GM18520 (cell line): ENCODE data around the gene RYR2.
"Not testable (repeated sequence)": the region's sequence is repeated elsewhere in the genome, so short reads cannot be mapped to it uniquely, and the experiment has no call there.

ENCODE experiments used
- ATAC-seq: cut with Tn5 transposase; IDR thresholded peaks from one replicate; pipeline ENCODE4 v1.9.1; 2021; ENCODE audit not compliant: unreplicated experiment

RYR2 gene

DNA sequence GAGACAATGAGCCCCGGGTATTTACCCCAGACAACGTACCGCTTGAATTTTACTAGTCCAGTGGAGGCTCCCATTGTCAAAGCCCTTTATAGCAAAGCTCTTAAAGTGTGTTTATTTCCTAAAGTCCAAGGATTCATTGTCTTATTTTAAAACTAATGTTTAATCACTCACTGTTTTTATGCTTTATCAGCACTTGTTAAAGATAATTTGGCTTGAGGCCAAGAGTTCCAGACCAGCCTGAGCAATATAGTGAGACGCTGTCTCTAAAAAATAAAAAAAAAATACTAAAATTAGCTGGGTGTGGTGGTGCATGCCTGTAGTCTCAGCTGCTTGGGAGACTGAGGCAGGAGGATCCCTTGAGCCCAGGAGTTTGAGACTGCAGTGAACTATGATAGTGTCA lies 202.8 kb downstream of the RYR2 start:
- no peak for ATAC-seq

DNA sequence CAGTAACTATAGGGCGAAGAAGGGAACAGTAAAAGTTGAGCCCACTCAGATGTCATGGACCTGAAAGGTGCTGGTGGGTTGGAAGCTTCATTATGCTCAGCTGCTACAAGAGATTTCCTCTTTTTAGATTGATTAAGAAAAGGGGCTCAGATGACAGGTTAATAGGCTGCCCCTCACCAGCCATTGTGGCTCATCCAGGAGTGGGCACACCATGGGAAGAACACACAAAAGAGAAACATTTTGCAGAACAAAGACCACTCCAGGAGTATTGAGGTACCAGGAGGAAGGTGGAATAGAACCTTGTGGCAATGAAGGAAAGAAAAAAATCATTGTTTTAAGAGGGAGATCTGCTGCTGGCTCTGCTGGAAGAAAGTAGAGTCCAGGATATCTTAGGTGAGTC lies 205.5 kb downstream of the RYR2 start:
- no peak for ATAC-seq

DNA sequence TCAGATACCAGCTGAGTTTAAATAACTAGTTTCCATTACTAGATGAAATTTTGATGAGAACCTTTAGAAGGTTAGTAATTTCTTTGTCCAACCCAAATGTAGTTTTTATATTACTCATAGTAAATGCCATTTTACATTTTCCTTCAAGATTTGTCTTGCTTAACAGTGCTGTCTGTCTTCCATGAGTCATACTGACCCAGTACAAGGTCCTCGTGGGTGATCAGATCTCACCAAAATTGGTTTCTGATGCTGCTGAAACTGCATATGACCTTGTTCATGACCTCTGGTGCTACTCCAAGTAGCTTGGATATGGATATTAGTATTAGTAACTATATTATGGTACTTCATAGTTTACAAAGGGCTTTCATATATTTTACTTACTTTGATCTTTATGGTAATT lies 207.1 kb downstream of the RYR2 start:
- no peak for ATAC-seq

DNA sequence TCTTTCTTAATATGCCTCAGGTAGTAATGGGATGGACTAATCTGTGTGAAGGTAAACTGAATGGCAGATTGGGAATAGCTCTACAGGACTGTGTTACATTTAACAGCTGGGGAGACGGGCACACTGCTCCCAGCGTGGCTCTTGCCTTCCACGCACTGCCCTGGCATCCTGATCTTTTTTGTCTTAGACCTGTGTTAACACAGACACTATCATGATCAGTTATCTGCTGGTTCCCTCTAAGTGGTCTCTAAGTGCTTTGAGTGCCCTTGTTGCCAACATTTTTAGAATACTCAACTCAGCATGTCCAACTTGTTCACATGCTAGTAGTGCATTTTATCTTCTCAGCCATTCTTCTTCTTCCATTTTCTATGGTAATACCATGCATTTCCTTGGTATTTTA lies 208.1 kb downstream of the RYR2 start:
- ATAC-seq: no peak

DNA sequence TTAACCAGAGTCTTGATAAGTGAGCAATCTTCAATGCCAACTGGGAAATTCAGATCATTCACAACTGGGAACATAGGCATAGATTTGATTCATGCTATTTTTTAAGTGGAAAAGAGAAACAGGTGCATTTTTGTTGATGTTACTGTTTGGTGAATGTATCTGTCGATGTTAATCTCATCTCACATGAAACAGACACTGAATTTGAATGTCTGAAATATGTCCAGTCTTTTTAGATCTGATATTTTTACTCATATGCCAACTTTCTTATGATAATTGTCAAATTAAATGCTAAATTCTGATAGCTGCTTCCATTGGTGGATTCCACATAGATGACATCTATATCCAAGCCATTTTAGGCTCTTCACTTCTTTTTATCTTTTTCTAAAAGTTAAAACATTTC lies 213.1 kb downstream of the RYR2 start:
- no peak for ATAC-seq

DNA sequence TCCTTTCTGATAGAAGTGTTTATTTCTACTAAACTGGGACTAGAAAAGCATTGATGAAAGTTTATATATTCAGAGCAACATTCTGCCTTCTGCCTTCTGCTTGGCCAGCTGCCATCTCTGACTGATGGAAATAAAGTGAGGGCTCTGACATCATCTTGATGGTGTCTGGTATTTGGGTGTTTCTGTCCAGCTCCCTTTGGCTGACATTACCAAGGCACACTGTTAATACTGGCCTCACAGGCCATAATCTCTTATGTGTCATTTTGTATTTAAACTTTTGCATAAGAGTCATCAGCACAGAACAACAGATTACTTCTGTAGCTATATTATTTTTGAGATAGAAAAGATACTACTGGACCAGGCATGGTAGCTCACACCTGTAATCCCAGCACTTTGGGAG lies 216.9 kb downstream of the RYR2 start:
- ATAC-seq: no peak

DNA sequence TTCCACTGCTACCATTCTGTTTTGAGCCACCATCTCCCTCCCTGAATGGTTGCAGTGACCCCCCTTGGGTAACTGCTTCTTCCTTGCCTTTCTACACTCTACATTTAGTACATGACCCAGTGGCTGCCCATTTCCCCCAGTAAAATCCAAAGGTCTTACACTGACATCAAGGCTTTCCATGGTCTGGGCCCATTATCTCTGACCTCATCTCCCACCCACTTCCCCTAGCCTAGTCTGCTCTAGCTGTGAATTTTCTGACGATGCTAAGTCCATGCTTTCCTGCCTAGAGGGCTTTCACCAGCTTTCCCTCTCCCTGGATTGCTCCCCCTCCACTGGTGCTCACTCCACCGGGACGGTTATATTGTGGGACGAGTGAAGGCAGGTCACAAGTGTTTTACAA lies 219.2 kb downstream of the RYR2 start:
- no peak for ATAC-seq

DNA sequence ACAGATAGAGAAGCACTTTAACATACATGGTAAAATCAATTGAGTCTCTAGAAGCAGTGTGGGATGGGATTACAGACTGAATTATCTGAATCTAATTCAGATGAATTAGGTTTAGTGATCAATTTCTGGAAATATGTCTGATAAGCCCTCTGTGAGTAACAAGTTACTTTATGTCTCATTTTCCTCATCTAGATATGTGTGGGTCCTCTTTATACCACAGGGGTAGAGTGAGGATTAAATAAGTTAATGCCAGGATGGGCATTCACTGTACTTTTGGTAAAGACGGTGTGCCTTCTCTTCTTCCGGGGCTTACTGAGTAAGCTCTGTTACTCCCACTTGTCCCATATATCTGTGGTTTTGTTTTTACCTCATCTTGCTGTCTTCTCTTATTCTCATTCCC lies 225.8 kb downstream of the RYR2 start:
- ATAC-seq: no peak

DNA sequence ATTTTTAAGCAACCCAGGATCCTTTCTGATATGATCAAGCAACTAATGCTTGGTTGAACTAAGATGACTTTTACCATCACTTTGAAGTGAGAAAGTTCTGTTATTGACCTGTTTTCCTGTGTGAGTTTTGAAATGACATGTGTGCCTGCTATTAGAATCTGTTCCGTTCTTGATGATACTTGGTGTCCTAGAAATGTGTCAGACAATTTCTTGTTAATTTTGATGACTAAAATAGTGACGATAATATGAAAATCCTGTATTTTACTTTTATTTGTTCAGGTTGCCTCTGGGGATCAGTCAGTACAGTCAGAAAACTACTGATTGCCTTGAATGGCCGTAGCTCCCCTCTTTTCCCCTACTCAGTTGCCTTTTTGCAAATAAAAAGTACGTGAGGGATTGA lies 228.0 kb downstream of the RYR2 start:
- peak; percentile 89 for ATAC-seq

DNA sequence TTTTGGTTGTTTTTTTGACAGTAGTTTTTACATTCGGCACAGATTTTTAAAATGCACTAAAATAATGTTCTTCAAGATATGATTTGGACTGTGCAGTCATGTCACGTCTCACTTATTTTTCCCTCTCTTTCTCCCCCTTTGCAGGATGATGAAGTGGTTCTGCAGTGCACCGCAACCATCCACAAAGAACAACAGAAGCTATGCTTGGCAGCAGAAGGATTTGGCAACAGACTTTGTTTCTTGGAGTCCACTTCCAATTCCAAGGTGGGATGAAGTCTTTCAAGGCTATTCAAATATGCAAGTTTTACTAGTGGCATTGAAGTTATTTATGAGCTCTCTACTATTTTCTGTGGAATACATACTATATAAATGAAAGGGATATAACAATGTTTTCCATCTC lies 228.4 kb downstream of the RYR2 start:
- ATAC-seq: no peak

DNA sequence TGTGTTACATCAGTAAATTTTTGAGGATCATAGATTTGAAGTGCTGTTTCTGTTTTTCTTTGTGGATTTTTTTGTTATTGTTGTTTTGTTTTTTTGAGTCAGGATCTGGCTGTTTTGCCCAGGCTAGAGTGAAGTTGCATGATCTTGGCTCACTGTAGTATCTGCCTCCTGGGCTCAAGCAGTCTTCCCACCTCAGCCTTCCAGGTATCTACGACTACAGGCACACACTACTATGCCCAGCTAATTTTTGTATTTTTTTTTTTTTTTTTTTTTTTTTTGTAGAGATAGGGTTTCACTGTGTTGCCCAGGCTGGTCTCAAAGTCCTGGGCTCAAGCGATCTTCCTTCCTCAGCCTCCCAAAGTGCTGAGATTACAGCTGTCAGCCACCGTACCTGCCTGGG lies 236.0 kb downstream of the RYR2 start:
- not testable (repeated sequence) for ATAC-seq

DNA sequence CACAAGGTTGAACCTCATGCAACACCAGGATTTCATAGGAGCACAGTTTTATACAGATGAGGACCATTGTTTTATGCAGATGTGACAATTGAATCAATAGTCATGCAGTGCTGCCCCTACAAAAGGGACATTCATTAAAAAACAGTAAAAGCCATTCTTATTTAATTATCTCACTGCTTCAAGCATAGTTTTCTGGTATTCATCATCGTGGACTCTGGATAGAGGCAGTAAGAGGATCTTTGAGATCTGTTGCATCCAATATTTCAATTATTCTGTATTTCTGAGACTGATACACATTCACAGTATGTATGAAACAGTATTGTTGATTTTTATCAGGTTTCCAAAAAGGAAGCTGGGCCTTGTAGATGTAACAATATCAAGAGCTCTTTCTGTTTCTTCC lies 237.6 kb downstream of the RYR2 start:
- no peak for ATAC-seq

DNA sequence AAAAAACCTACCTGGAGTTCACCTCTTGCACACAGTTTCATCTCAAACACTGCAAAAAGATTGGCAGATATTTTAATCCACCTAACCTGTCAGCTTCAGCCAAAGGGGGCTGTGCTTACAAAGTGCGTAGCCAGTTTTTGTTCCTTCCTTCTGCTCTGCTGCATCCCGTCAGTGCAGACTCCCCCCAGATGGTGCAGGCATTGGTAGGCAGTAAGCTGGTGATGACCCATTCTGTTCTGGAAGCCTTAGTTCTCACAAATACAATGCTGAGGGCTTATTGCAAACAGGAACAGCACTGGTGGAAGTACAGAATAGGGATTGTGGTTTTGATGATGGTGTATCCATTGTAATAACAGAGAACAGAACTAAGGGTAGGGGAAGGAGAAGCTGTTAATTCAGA lies 239.5 kb downstream of the RYR2 start:
- no peak for ATAC-seq

DNA sequence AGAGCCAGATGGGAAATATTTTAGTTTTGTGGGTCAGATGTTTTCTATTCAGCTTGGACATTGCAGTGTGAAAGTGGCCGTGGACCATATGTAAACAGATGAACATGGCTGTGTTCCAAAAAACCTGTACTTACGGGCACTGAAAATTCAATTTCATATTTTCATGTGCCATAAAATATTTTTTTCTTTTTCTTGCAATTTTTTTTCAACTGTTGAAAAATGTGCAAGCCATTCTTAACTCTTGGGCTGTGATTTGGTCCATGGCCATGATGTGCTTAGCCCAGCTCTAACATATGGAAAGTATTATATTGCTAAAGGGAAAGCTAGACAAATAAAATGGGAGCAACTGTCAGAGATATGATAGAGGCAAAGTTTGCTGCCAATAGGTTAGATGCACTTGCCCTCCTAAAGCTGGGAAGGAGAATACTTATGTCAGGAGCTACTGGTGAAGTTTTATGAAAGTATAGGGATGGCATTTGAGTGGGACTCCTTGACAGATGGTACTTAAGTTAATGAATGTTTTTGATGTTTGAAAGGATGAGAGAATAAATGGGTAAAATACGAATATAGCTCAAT lies 240.3 kb downstream of the RYR2 start:
- no peak for ATAC-seq

DNA sequence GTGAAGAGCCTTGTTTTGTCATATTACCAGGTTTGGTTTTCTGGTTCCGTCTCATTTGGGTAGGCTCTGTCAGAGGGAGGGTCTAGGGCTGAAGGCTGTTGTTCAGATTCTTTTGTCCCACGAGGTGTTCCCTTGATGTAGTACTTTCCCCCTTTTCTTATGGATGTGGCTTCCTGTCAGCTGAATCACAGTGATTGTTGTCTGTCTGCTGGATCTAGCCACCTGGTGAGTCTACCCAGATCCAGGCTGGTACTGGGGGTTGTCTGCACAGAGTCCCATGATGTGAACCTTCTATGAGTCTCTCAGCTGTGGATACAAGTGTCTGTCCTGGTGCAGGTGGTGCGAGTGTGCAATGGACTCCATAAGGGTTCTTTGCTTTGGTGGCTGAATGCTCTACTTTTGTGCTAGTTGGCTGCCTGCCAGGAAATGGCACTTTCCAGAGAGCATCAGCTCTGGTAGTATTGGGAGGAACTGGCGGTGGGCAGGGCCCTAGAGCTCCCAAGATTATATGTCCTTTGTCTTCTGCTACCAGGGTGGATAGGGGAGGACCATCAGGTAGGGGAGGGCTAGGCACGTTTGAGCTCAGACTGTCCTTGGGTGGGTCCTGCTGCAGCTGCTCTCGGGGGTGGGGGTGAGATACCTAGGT lies 246.0 kb downstream of the RYR2 start:
- no peak for ATAC-seq

DNA sequence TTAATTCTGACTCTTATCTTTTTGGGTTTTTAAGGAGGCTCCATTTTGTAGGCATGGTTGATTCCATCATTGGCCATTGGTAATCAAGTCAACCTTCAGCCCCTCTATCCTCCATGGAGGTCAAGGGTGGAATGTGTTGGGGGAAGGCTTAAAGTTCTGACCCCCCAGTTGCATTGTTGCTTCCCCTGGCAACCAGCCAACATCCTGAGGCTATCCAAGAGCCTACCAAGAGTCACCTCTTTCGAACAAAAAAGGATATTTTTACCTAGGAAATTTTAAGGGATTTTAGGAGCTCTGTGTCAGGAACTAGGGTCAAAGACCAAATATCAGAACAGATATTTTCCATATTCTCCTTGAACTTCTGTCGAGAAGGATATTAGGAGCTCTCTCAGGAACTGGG lies 251.8 kb downstream of the RYR2 start:
- ATAC-seq: no peak

DNA sequence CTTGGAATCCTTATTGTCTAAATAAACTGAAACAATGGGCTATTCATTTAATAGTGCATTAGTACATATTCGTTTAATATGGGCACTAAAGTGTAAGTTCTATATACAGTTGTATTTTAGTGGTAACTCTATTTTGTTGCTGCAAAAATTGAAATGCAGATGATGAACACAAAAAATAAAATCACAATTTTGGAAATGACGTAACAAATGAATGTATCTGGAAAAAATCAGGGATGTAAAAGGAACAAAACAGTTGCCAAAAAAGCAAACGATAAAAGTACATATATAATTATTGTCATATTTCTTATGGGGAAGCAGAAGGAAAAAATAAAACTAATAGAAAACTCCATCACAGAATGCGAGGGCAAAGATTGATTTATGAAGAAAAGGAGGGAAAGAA lies 254.9 kb downstream of the RYR2 start:
- ATAC-seq: no peak

DNA sequence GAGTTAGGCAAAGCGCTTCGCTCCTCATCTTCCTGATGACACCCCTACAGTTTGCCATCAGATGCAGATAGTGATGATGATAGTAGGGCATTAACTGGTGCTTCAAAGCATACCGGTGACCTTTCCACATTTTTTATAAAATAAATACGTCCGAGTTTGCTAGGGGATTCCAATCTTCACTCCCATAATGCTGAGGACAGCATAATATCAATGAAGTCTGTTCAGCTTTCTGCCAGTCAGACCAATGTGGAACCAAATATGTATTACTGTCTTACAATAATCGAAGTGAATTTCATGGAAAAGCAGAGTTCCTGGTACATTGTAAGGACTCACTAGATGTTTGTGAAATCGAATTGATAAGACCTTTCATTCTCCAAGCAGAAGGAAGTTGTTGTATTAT lies 258.7 kb downstream of the RYR2 start:
- ATAC-seq: no peak

DNA sequence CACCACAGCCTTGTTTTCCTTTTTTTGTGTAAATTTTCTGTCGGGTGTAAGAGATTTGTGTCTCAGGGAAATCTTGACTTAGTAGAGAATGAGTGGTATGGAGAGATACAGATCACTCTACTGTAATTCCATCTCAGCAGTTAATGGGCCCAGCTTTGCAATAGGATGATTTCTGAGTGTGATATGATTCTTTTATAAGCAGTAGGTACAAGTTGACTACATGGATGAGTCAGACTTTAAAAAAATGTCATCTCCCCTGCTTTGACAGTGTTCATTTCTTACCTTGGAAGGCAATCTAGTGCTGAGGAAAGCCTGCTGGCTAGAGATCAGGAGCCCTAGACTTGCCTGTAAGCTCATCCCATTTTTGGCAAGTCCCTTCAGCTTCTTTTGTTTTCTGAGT lies 261.9 kb downstream of the RYR2 start:
- ATAC-seq: no peak

DNA sequence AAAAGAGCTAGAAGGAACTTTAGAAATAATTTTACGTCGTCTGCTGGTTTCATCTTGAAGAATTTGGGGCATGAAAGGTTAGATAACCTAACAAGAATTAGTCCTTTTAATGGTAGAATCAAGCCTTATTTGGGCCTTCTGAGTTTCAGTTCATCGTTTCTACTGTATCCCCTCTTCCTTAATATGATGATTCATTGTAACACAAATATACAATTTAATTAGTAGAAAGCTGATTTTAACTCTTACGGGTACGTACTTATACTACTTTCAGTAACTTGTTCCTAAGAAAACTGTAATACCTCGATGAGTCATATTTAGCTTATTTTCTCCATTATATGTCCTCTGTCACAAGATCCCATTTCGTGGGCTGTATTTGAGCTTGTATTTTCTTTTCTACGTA lies 264.7 kb downstream of the RYR2 start:
- ATAC-seq: no peak

DNA sequence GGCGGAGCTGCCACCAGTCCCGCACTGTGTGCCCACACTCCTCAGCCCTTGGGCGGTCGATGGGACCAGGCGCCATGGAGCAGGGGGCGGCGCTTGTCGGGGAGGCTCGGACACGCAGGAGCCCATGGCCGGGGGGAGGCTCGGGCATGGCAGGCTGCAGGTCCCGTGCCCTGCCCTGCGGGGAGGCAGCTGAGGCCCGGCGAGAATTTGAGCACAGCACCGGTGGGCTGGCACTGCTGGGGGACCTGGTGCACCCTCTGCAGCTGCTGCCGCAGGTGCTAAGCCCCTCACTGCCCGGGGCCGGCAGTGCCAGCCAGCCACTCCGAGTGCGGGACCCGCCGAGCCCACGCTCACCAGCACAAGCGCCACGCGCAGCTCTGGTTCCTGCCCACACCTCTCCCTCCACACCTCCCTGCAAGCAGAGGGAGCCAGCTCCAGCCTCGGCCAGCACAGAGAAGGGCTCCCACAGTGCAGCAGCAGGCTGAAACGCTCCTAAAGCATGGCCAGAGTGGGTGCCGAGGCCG lies 267.7 kb downstream of the RYR2 start:
- ATAC-seq: no peak

DNA sequence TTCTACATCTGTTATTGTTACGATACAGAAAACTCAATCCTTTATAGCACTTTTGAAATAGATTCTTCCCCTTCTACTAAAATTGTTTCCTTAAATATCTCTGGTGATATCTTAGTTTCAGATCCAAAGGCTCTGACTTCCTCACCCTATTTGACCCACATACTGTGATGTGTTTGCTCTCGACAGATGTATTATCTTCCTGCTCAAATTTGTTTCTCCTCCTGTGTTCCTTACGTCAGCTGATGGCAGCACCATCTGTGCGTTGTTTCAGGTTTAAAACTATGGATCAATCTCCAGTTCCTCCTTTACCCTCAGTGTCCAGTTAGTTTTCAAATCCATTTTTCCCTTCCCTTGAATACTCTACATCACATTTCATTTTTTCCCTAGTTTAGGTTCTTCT lies 274.4 kb downstream of the RYR2 start:
- ATAC-seq: no peak

DNA sequence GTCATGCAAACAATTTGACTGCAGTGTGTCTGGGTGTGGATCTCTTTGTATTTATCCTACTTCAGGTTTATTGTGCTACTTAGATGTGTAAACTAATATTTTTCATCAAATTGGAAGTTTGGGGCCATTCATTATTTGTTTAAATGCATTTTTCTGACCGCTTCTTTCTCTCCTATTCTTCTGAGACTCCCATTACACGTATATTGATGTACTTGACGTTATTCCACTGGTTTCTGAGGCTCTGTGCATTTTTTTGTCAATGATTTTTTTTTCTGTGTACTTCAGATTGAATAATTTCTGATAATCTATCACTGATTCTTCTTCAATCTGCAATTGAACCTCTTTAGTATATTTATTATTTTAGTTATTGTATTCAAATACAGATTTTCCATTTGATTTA lies 276.8 kb downstream of the RYR2 start:
- no peak for ATAC-seq
